ENCODE results near the gene TSR3.
A peak's percentile ranks its signal among the peaks of the same experiment; 100 is the strongest.

The TSR3 gene

GRCh38 chr16:1323296-1324239, 28.1 kb downstream of the TSR3 start:
- no peak for DNase-seq (ENCODE audit: low read depth)

GRCh38 chr16:1322407-1322806, 29.3 kb downstream of the TSR3 start:
- DNase-seq (ENCODE audit: low read depth): no peak

GRCh38 chr16:1320658-1321240, 30.9 kb downstream of the TSR3 start:
- DNase-seq (ENCODE audit: low read depth): no peak

GRCh38 chr16:1320097-1320496, 31.6 kb downstream of the TSR3 start:
- no peak for DNase-seq (ENCODE audit: low read depth)

GRCh38 chr16:1319041-1319440, 32.6 kb downstream of the TSR3 start:
- no peak for DNase-seq (ENCODE audit: low read depth)

GRCh38 chr16:1318268-1318545, 33.5 kb downstream of the TSR3 start:
- no peak for DNase-seq (ENCODE audit: low read depth)

GRCh38 chr16:1317479-1318267, 34.0 kb downstream of the TSR3 start:
- no peak for DNase-seq (ENCODE audit: low read depth)

- DNase-seq (ENCODE audit: low read depth): no peak
These were observed 35.7 kb downstream of the TSR3 start for GRCh38 chr16:1316033-1316405.

- no peak for DNase-seq (ENCODE audit: low read depth)
These were observed 36.3 kb downstream of the TSR3 start for GRCh38 chr16:1315081-1316032.

- DNase-seq (ENCODE audit: low read depth): no peak
These were observed 37.1 kb downstream of the TSR3 start for GRCh38 chr16:1314399-1315068.

GRCh38 chr16:1313721-1314369, 37.8 kb downstream of the TSR3 start:
- DNase-seq (ENCODE audit: low read depth): no peak

GRCh38 chr16:1312903-1313302, 38.8 kb downstream of the TSR3 start:
- no peak for DNase-seq (ENCODE audit: low read depth)

- no peak for DNase-seq (ENCODE audit: low read depth)
These were observed 39.2 kb downstream of the TSR3 start for GRCh38 chr16:1312467-1312816.

- no peak for DNase-seq (ENCODE audit: low read depth)
These were observed 39.8 kb downstream of the TSR3 start for GRCh38 chr16:1311738-1312466.

GRCh38 chr16:1311212-1311737, 40.4 kb downstream of the TSR3 start:
- no peak for DNase-seq (ENCODE audit: low read depth)

GRCh38 chr16:1310832-1311200, 40.9 kb downstream of the TSR3 start:
- DNase-seq (ENCODE audit: low read depth): no peak

GRCh38 chr16:1309888-1310831, 41.5 kb downstream of the TSR3 start:
- DNase-seq (ENCODE audit: low read depth): peak; percentile 40

- peak; percentile 98 for DNase-seq (ENCODE audit: low read depth)
These were observed 42.4 kb downstream of the TSR3 start, which contains the start of gene UBE2I for GRCh38 chr16:1308977-1309885. TSS of gene UBE2I (plus strand) at chr16:1309636. CDS start at chr16:1314031, 4,395 bp downstream.
